Lower leg skin (tissue), 4 donors: Measurements from ENCODE around the gene TALDO1. TPM values are rescaled to one million over a fixed set of nuclear protein-coding genes. Genes with fewer than 3 reads are reported as not detected.
A peak's percentile ranks its signal among the peaks of the same experiment; 100 is the strongest.

ENCODE experiments used
- DNase-seq, 2 donors: peaks; one replicate each; pipeline ENCODE4 v3.0.0-alpha.2; 2019; ENCODE audit warnings: low spot score in 2 of 2
- H3K4me3 ChIP-seq: fragments of 200-600 bp; sonication (generic); 2 replicates; pipeline ENCODE4 v1.5.1; 2017; ENCODE audit warnings: mild to moderate bottlenecking, low read depth; ENCODE audit not compliant: poor library complexity, severe bottlenecking
- CTCF ChIP-seq, 3 donors: fragments of 450-650 bp; IDR thresholded peaks; one replicate each; pipeline ENCODE4 v1.5.1; 2016; ENCODE audit warnings: antibody characterized with exemption in 3 of 3, mild to moderate bottlenecking in 3 of 3, moderate library complexity in 2 of 3
- POLR2A ChIP-seq, 2 donors: fragments of 450-650 bp; IDR thresholded peaks; one replicate each; pipeline ENCODE4 v1.6.1; 2016 to 2017; ENCODE audit warnings: antibody characterized with exemption in 2 of 2, mild to moderate bottlenecking in 1 of 2, moderate library complexity in 1 of 2
- WGBS, 2 donors: methylation state at CpG; one replicate each; pipeline ENCODE4 v1.1.5; 2018; 5-methylcytosine and 5-hydroxymethylcytosine counted together
- intact Hi-C: fragments of 100-400 bp; cut with DNase I; formaldehyde crosslinking; loops from one replicate; pipeline ENCODE4 v1.15.0; 2023; ENCODE audit warnings: low total_unique reads
- total RNA-seq, 4 donors: library from RNA; depleted of rRNA; stranded (reverse); fragments of >200 nt; gene quantifications; one replicate each; pipeline ENCODE4 v1.1.0, GENCODE V29; 2016

Gene TALDO1
- total RNA-seq, 4 donors from 2014 or later = 167 to 249 (median 183) TPM

- intact Hi-C loops = loop anchor here (2.0 to 10.0 kb wide), 2 partner anchors 71 to 171 kb away; no protein-coding TSS in a partner anchor
- H3K4me3 ChIP-seq = no peak overlapping the region
- TF ChIP-seq POLR2A (IDR thresholded peaks at IDR 0.05) (no peak), CTCF (IDR thresholded peaks at IDR 0.05) (no peak)
- 22 to 24% methylated on average over 21 to 34 of the region's 53 CpGs for WGBS, 2 donors
- no peak for DNase-seq
These were observed 21.6 kb upstream of the TALDO1 start for GRCh38 chr11:725624-726202.

GRCh38 chr11:726278-727220, 20.7 kb upstream of the TALDO1 start:
- intact Hi-C loops = loop anchor here (10.0 kb wide), 1 partner anchor 72 kb away; no protein-coding TSS in a partner anchor
- peak in 1 of 2 donors; percentile 92 for DNase-seq
- no peak overlapping the region for H3K4me3 ChIP-seq
- no peak for TF ChIP-seq CTCF (IDR thresholded peaks at IDR 0.05)
- TF ChIP-seq POLR2A (IDR thresholded peaks at IDR 0.05) = no peak
- WGBS, 2 donors = 11% methylated on average over 32 to 50 of the region's 61 CpGs

GRCh38 chr11:727281-727701, 20.0 kb upstream of the TALDO1 start:
- intact Hi-C loops = loop anchor here (10.0 kb wide), 1 partner anchor 72 kb away; no protein-coding TSS in a partner anchor
- TF ChIP-seq CTCF (IDR thresholded peaks at IDR 0.05) (no peak), POLR2A (IDR thresholded peaks at IDR 0.05) (no peak)
- DNase-seq = no peak
- 75 to 92% methylated on average over 12 of the region's 12 CpGs for whole genome bisulfite sequencing, 2 donors
- no peak overlapping the region for H3K4me3 ChIP-seq

- whole genome bisulfite sequencing, 2 donors = 29 to 44% methylated on average over 7 to 21 of the region's 31 CpGs
- H3K4me3 ChIP-seq = no peak overlapping the region
- intact Hi-C loops = loop anchor here (10.0 kb wide), 1 partner anchor 73 kb away; no protein-coding TSS in a partner anchor
- TF ChIP-seq POLR2A (IDR thresholded peaks at IDR 0.05) (no peak), CTCF (IDR thresholded peaks at IDR 0.05) (peak in 1 of 3 donors; percentile 89)
- DNase-seq = peak; percentile 72 to 97
These were observed 19.2 kb upstream of the TALDO1 start for GRCh38 chr11:727859-728748.

- TF ChIP-seq POLR2A (IDR thresholded peaks at IDR 0.05) (no peak), CTCF (IDR thresholded peaks at IDR 0.05) (no peak)
- DNase-seq = no peak
- intact Hi-C loops = loop anchor here (10.0 kb wide), 1 partner anchor 74 kb away; no protein-coding TSS in a partner anchor
- 61 to 64% methylated on average over 5 to 15 of the region's 15 CpGs for WGBS, 2 donors
- no peak overlapping the region for H3K4me3 ChIP-seq
These were observed 18.3 kb upstream of the TALDO1 start for GRCh38 chr11:728901-729491.
